GM21515 (cell line): ENCODE data around the gene SLC6A3.
"Not testable (repeated sequence)": the region's sequence is repeated elsewhere in the genome, so short reads cannot be mapped to it uniquely, and the experiment has no call there.

Experiments
- ATAC-seq: cut with Tn5 transposase; IDR thresholded peaks from one replicate; pipeline ENCODE4 v1.9.1; 2021; ENCODE audit not compliant: unreplicated experiment

Gene SLC6A3

DNA sequence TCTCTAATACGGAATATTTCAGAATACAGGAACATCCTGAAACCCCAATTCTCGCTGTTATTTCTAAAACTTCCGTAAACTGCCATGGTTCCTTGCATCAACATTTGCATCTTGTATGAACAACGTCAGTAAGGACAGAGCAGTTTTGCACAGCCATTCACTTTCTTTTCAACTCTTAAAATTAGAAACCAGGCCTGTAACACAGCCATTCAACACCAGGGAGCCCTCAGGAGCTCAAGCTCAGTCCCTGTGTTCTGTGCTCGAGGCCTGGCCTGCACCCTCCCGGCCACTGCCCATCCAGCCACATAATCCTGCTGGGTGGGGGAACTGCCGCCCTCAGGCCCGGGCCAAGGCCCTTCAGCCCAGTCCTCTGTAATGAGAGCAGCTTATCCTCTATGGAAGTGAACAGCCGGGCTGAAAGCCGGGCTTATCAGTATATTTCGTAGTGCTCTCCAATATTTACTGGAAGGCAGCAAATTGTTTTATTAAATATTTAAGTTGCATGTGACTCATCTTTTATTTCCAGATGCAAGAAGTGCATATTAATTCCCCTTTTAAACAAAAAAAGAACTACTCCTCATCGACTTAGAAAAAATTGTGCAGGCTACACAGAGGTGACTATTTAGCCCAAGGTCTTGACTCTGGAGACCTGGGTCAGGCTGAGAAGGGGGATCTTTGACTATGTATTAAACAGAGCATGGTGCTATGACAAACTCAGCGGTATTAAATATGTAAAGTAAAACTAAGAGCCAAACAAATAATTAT, 33.2 kb upstream of the SLC6A3 start:
- no peak for ATAC-seq

GRCh38 chr5:1477341-1477740, 32.1 kb upstream of the SLC6A3 start:
- ATAC-seq, result no peak

- no peak for ATAC-seq
Observed at GRCh38 chr5:1476967-1477310, 31.7 kb upstream of the SLC6A3 start.

GRCh38 chr5:1476181-1476966, 31.1 kb upstream of the SLC6A3 start:
- ATAC-seq, result no peak

DNA sequence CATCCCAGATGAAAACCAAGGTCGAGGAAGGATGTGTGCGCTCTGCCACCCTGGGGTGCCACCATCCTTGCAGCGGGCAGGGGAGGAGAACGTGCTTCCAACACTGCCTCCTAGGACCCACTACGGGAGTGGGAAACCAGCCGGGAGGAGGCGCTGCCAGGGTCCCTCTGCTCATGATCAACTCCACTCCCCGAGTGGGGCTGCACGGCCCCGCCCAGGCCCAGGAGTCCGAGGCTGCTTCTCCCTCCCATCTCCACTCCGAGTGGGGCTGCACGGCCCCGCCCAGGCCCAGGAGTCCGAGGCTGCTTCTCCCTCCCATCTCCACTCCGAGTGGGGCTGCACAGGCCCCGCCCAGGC, 30.3 kb upstream of the SLC6A3 start:
- not testable (repeated sequence) for ATAC-seq

DNA sequence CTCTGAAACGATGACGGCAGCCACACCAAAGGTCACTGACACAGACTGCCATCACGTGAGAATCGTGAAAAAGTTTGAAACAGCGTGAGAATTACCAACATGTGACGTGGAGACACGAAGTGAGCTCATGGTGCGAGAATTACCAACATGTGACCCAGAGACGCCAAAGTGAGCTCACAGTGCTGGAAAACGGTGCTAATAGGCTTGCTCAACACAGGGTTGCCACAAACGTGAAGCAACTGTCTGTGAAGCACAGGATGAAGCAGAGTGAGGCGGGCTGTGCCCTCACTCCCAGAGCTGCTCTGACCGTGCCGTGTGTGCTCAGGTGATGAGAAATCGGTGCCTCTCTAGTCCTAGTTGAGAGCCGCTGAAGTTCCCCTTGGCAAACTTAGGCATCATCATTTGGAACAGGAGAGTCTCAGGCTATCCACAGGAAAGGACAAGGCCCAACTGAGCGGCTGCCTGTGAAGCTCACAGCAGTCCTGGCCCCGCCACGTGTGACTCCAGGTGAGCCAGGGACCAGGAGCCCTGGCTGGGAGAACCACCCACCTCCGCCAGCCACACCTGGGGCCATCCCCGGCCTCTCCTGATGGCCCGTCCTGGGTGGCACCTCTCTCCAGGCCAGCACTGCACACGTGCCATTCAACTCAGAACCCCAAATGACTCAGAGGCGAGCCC, 29.8 kb upstream of the SLC6A3 start:
- no peak for ATAC-seq

DNA sequence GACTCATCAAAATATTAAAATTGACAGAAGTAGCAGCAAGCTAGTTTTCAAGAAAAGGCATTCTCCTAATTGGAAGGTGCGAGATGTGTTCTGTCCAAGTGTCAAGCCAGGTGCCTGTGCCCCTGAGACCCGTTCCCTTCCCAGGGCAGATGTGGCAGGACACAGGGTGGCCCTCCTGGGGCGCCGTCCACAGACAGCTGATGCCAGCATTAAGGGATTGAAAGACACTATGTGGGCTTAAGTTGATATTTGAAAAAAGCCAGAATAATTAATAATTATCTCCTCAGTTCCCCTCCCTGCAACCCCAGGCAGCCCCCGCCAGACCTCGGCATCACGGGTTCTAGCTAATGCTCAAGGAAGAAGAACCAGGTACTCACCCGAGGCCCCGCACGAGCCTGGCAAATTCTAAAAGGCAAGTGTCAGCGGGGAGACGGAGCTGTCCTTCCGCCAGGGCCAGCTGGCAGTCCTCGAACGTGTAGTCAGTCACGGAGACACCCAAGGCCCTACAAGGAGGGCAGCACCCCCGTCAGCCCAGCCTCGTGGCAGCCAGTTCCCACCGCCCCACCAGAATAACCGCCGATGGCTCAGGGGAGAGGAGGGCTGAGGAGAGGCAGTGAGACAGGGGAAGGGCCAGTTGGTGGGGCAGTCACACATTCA, 29.1 kb upstream of the SLC6A3 start:
- no peak for ATAC-seq

DNA sequence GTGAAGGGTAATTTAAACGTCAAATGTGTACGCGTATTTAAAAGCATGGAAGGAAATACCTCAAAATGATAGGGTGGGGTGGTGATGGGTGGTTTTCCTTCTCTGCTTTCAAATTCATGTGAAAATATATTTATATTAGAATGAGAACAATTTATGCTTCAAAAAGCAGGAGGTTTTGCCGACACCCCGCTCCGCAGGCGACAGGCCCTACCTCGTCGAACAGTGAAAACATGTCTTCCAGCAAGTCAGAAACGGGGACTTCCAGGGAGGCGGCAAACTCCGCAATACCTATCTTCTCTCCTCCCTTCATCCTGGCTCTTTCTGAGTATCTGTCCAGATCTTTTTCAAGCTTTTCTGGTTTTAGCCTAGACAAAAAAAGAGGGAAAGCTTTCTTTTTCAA, 28.5 kb upstream of the SLC6A3 start:
- ATAC-seq, result no peak

- no peak for ATAC-seq
Observed at GRCh38 chr5:1472964-1473628, 27.9 kb upstream of the SLC6A3 start.

DNA sequence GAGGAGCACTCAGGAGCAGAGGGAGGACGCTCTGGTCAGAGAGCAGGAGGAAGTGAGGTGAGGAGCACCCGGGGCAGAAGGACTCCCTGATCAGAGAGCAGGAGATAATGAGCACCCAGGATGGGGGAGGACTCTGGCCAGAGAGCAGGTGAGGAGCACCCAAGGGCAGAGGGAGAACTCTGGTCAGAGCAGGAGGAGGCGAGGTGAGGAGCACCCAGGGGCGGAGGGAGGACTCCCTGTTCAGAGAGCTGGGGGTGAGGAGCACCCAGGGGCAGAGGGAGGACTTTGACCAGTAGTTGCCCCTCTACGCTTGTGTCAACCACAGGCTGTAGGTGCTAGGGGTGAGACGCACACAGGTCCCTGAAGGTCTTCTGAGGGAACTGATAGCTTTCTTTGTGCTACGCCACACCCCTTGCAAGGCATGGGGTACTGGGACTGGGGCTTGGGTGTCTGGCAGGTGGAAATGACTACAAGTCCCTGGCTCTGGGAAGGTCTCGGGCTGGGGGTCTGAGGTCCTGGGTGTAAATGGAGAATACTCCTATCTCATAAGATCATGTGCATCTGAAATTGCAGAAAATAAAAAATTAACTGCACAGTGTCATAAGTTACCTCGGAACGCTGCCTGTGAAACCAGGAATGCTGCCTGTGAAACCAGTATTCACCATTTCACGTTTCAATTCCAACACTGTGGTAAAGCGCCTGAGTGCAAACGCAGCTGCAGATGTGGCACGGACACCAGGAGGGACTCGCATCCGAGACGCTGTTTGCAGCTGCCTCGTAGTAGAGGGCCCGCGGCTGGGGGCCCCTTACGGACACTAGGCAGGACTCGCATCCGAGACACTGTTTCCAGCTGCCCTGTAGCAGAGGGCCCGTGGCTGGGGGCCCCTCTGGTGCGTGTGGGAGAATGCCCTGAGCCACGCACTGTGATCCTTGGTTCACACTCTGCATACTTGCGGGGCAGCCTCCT, 27.0 kb upstream of the SLC6A3 start:
- no peak for ATAC-seq

- ATAC-seq, result no peak
Observed at GRCh38 chr5:1471240-1471853, 26.1 kb upstream of the SLC6A3 start.

DNA sequence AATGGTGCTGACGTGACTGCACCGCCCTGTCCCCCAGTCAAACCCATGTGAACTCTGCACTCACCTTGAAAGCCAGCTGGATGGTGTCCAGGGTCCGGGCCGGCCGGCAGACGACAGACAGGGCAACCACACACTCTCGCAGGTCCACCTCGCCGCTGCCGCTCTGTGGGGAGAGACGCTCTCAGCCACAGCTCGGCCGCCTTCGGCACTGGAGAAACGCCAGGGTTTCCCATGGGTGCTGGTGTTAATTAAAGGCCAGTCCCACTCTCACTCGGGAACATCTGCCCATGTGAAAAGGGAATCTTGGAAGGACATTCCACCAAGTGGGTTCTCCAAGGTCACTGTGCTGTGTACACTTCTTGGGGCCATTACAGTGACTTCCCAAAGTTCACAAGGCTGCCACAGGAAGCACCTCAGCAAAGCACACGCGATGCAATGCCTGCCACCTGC, 25.5 kb upstream of the SLC6A3 start:
- ATAC-seq, result no peak

DNA sequence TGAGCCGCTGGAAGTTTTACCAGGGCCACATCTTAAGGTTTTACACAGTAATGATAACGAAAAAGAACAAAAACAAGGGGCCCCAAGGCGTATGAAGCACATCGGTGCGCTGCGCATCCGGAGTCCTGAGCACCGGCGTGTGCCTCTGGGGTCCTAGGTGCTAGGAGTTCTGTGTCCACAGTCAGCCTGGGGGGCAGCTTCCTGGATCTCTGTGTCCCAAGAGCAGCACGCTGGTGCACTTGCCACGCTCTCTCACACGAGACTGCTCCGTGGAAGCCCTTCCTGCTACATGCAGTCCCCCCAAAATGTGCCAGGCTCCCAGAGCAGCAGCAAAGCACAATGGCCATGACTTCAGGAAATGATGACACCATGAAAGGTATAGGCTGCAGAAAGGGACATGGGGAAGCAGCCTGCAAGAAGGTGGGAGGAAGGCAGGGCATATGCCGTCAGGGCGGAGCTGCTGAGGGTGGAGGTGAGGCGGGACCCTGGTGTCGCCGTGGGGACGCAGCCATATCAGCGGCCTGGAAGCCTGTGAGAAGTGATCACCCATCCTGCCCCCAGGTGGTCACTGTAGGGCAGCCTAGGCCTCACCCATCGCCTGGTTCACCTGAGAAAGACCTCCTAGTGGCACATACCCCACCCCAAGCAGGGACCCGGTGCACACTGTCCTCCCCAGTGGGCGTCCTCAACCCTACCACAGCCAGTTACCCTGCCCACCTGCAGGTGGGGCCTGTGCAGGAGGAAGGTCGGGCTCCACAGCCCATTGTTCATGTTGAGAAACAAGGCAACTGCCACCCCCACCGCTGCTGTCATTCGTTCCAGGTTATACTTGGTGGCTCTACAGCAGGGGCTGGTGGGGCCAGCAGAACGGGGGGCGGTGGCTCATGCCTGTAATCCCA, 23.6 kb upstream of the SLC6A3 start:
- no peak for ATAC-seq

- no peak for ATAC-seq
Observed at GRCh38 chr5:1468247-1468612, 23.0 kb upstream of the SLC6A3 start.

GRCh38 chr5:1467341-1468246, 22.4 kb upstream of the SLC6A3 start:
- ATAC-seq, result no peak

DNA sequence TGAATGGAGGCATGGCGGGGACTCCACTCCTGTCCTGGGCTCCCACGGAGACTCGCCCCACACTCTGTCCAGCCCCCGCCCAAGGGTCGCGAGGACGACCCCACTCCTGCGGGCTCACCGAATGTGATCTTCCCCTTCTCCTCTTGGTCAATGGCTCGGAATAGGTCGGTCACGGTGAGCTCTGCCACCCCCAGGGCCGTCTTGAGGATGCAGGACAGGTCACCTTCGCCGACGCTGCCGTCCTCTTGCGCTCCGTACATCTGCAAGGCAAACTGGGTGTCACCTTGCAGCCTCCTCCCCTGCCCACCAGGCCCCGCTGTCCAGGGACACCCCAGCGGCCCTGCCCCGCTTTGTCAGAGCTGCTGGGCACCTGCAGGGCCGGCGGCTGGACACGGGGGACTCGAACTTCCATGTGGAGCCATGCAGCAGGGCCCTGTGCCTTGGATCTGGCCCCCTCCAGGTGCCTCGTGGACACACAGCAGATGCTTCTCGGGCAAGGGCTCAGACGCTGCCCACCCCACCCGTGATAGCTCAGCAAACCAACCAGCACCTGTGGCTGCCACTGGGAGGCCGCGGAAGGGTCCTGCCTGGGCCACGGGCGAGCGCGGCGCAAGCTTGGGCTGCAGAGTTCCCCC, 21.5 kb upstream of the SLC6A3 start:
- ATAC-seq, result no peak

- no peak for ATAC-seq
Observed at GRCh38 chr5:1465966-1466471, 20.8 kb upstream of the SLC6A3 start.
